Upper lobe of left lung (tissue), 4 donors: ENCODE measurements around the gene IFI27L2.

Experiments
- POLR2A ChIP-seq, 4 donors: fragments of 450-650 bp; IDR thresholded peaks; one replicate each; pipeline ENCODE4 v1.5.1; 2016 to 2017; ENCODE audit warnings: antibody characterized with exemption in 4 of 4, mild to moderate bottlenecking in 2 of 4
- POLR2AphosphoS5 ChIP-seq, 2 donors: sonication (generic); formaldehyde crosslinking; IDR thresholded peaks; one replicate each; pipeline ENCODE4 v1.5.1; 2017; ENCODE audit warnings: antibody characterized with exemption in 2 of 2
- TF ChIP-seq, protein P1 (sequence below), 6 experiments: fragments of 450-650 bp in 4 of 6; fragments of 200-600 bp in 2 of 6; sonication (generic) in 2 of 6; IDR thresholded peaks; one replicate each; pipeline ENCODE4 v1.5.1; 2016 to 2019; ENCODE audit warnings: antibody characterized with exemption in 6 of 6

DNA sequence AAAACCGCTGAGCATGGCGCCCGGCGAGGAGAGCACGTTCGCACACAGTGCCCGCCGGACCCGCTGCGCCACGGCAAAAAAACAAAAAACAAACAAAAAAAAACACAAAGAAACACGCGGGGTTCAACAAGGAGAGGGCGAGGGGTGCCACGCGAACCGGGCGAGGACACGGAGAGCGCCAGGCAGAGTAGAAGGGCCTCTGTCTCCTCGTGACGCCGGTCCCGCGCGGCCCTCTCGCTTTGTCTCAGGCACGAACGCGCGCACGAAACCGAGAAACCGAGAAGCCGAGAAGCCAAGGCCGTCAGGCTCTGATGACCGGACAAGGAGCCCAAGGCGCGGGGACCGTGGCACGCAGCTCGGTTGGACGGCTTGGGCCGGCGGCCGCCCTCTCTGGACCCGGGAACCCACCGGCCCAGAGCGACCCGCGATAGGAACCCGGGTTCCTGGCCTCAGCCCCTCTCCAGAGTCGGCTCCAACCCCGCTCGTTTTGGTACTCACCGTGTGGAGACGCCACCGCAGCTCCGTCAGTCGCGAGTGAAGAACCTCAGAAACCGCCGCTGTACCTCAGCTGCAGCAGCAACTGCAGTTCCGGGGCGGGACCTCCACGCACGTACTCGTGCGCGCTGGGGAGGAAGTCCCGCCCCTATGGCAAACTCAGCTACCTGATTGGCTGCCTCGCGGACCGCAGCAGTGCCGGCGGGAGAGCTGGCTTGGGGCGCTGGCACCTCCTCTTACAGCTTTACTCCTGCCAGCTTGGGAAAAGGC is 48.6 kb downstream of the IFI27L2 start, which contains the start of the genes DDX24 and IFI27L1:
- peak; percentile 96 to 98 for TF ChIP-seq POLR2AphosphoS5 (IDR thresholded peaks at IDR 0.05)
- TF ChIP-seq, protein P1, sequence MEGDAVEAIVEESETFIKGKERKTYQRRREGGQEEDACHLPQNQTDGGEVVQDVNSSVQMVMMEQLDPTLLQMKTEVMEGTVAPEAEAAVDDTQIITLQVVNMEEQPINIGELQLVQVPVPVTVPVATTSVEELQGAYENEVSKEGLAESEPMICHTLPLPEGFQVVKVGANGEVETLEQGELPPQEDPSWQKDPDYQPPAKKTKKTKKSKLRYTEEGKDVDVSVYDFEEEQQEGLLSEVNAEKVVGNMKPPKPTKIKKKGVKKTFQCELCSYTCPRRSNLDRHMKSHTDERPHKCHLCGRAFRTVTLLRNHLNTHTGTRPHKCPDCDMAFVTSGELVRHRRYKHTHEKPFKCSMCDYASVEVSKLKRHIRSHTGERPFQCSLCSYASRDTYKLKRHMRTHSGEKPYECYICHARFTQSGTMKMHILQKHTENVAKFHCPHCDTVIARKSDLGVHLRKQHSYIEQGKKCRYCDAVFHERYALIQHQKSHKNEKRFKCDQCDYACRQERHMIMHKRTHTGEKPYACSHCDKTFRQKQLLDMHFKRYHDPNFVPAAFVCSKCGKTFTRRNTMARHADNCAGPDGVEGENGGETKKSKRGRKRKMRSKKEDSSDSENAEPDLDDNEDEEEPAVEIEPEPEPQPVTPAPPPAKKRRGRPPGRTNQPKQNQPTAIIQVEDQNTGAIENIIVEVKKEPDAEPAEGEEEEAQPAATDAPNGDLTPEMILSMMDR (IDR thresholded peaks at IDR 0.05), result no peak
- TF ChIP-seq POLR2A (IDR thresholded peaks at IDR 0.05), result peak in 3 of 4 donors; percentile 95 to 98 (median 98)
